Pancreas (tissue), 10 donors: ENCODE results near the gene POMGNT1. TPM values are rescaled to one million over a fixed set of nuclear protein-coding genes. Genes with fewer than 3 reads are reported as not detected.
"Not testable (repeated sequence)": the region's sequence is repeated elsewhere in the genome, so short reads cannot be mapped to it uniquely, and the experiment has no call there.

Source experiments
- ATAC-seq, 4 donors: fragments of 200-7000 bp; cut with Tn5 transposase; one replicate each; pipeline versions ENCODE4 v1.8.0 to v1.9.1; 2020; ENCODE audit warnings: mild to moderate bottlenecking in 4 of 4, moderate library complexity in 4 of 4
- DNase-seq, 6 donors: peaks; one replicate each; pipeline ENCODE4 v3.0.0-alpha.2; 2020
- FAIRE-seq: peaks from 2 replicates; lab custom pipeline; 2012; peaks lifted over from hg19 to GRCh38; lab: Jason Lieb, UNC
- H3K27ac ChIP-seq, 4 donors: fragments of 200-600 bp; sonication (generic); 1 replicate in 3 of 4; 2 replicates in 1 of 4; pipeline versions ENCODE4 v1.5.0 to v1.8.0; 2020
- H3K27me3 ChIP-seq, 4 donors: fragments of 200-600 bp; one replicate each; pipeline ENCODE4 v1.8.0; 2021
- H3K36me3 ChIP-seq, 3 donors: fragments of 200-600 bp; sonication (generic) in 1 of 3; one replicate each; pipeline versions ENCODE4 v1.5.0 to v1.8.0; 2020 to 2021
- H3K4me1 ChIP-seq, 3 donors: fragments of 200-600 bp; one replicate each; pipeline ENCODE4 v1.8.0; 2021
- H3K4me3 ChIP-seq, 4 donors: fragments of 200-600 bp; sonication (generic) in 2 of 4; one replicate each; pipeline versions ENCODE4 v1.5.0 to v1.8.0; 2020 to 2021
- H3K9me3 ChIP-seq, 4 donors: fragments of 200-600 bp; one replicate each; pipeline ENCODE4 v1.8.0; 2021
- WGBS, 2 donors: extraction: QIAGEN DNeasy Blood & Tissue Kit; methylation state at CpG; one replicate each; pipeline ENCODE4 v1.1.7; 2013; 5-methylcytosine and 5-hydroxymethylcytosine counted together
- intact Hi-C, 3 donors: fragments of 100-400 bp; cut with DNase I; formaldehyde crosslinking; loops; one replicate each; pipeline versions ENCODE4 v1.11.1 to v1.14.2; 2022
- polyA plus RNA-seq, 2 donors: library from polyadenylated mRNA; stranded (reverse); fragments of 200-250 nt; gene quantifications; one replicate each; pipeline ENCODE4 v1.2.3, GENCODE V29; 2013
- total RNA-seq, 6 donors: library from RNA; stranded (reverse); fragmentation: NEBNext Ultra II Directional in 4 of 6; extraction: Animal tissue kit (Norgen Biotek cat#: 25700) in 4 of 6; gene quantifications; one replicate each; pipeline versions ENCODE4 v1.2.1 to v1.2.4, GENCODE V29; 2021 to 2023
- TF ChIP-seq, protein P1 (sequence below), 4 donors: fragments of 200-600 bp; sonication (generic) in 3 of 4; IDR thresholded peaks; one replicate each; pipeline versions ENCODE4 v1.5.0 to v1.8.0; 2021; ENCODE audit warnings: antibody characterized with exemption in 4 of 4
- donor health status: healthy with polysubstance abuse.
- donor health status: DM: no; HTN: no; CAD: no; lungs with moderate emphysema.
- donor health status: DM: no; HTN: no; CAD: no.
- donor health status: control.
- donor health status: control.
- donor health status: Bipolar disorder and iron deficiency.
- donor health status: DM: yes; HTN: yes; CAD: no.
- donor health status: DM: no; HTN: no; CAD: no.
- donor health status: DM: no; HTN: no; CAD: no.
- donor health status: DM: yes; HTN: yes; CAD: no.

Gene POMGNT1
- total and polyA plus RNA-seq, 8 donors: 23.5 to 59.2 (median 36.1) TPM

DNA sequence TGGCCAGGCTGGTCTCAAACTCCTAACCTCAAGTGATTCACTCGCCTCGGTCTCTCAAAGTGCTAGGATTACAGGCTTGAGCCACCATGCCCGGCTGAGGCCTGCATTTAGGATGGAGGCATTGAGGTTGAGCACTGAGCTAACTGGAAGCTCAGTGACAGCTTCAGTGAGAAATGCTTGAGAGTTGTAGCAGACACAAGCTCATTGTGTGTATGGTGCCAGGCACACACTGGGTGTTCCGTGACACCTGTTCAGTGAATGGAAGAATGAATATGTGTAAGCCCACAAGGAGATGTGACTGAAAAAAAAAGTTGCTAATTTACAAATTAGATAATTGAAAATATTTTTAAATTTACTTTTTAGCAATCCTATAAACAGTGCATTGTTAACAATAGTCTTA, 26.7 kb upstream of the POMGNT1 start:
- Histone ChIP-seq H3K9me3 (no peaks in the 10 kb centered on the region), H3K4me3 (no peak overlapping the region), H3K4me1 (no peaks in the 10 kb centered on the region), H3K27me3 (no peaks in the 10 kb centered on the region), H3K36me3 (no peaks in the 10 kb centered on the region), H3K27ac (no peak overlapping the region)
- ATAC-seq (no peak), FAIRE-seq (no peak), DNase-seq (no peak)
- 68 to 79% methylated on average over 4 of the region's 4 CpGs for WGBS, 2 donors
- intact Hi-C loops: loop anchor here in 1 of 3 donors (5.0 kb wide), 1 partner anchor 193 kb away; no protein-coding TSS in a partner anchor
- TF ChIP-seq, protein P1, sequence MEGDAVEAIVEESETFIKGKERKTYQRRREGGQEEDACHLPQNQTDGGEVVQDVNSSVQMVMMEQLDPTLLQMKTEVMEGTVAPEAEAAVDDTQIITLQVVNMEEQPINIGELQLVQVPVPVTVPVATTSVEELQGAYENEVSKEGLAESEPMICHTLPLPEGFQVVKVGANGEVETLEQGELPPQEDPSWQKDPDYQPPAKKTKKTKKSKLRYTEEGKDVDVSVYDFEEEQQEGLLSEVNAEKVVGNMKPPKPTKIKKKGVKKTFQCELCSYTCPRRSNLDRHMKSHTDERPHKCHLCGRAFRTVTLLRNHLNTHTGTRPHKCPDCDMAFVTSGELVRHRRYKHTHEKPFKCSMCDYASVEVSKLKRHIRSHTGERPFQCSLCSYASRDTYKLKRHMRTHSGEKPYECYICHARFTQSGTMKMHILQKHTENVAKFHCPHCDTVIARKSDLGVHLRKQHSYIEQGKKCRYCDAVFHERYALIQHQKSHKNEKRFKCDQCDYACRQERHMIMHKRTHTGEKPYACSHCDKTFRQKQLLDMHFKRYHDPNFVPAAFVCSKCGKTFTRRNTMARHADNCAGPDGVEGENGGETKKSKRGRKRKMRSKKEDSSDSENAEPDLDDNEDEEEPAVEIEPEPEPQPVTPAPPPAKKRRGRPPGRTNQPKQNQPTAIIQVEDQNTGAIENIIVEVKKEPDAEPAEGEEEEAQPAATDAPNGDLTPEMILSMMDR (IDR thresholded peaks at IDR 0.05): no peak

DNA sequence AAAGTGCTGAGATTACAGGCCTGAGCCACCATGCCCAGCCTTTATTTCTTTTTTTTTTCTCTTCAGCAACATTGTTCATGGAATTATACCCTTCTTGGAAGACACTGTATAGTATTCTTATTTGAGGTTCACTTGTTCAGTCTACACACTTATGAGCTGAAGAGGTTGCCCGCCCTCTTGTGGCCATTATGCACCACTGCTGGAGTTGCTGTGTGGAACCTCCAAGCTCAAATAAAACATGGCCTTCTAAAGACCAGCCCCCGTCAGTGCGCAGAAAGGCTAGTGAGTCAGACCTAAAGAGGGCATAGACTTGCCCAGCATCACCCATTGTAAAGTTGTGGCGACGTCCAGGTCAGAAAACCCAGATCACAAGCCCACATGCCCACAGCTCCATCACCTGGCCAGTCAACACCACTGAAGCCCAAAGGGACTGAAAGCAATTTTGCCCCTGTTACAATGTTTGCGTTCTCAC, 25.3 kb upstream of the POMGNT1 start:
- Histone ChIP-seq H3K36me3 (no peaks in the 10 kb centered on the region), H3K9me3 (no peaks in the 10 kb centered on the region), H3K4me1 (no peaks in the 10 kb centered on the region), H3K27ac (no peak overlapping the region), H3K4me3 (no peak overlapping the region), H3K27me3 (no peaks in the 10 kb centered on the region)
- WGBS, 2 donors: 9% methylated on average over 6 of the region's 6 CpGs
- TF ChIP-seq, protein P1 (IDR thresholded peaks at IDR 0.05): peak; percentile 74 to 91 (median 83)
- DNase-seq (peak in 5 of 6 donors; percentile 41 to 75 (median 54)), ATAC-seq (peak; percentile 91 to 99 (median 98)), FAIRE-seq (no peak)
- intact Hi-C loops: loop anchor here in 1 of 3 donors (5.0 kb wide), 1 partner anchor 191 kb away; no protein-coding TSS in a partner anchor

DNA sequence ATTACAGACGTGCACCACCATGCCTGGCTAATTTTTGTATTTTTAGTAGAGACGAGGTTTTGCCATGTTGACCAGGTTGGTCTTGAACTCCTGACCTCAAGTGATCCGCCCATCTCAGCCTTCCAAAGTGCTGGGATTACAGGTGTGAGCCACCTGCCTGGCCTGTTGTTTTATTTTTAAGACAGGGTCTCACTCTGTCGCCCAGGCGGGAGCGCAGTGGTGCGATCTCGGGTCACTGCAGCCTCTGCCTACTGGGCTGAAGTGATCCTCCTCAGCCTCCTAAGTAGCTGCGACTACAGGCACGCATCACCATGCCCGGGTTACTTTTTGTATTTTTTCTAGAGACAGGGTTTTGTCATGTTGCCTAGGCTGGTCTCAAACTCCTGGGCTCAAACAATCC, 24.8 kb upstream of the POMGNT1 start:
- not testable (repeated sequence) for ATAC-seq, H3K4me1 ChIP-seq, DNase-seq, H3K4me3 ChIP-seq, H3K27me3 ChIP-seq, FAIRE-seq, H3K9me3 ChIP-seq, H3K27ac ChIP-seq, H3K36me3 ChIP-seq
- WGBS, 2 donors: 59 to 62% methylated on average over 11 of the region's 11 CpGs
- intact Hi-C loops: loop anchor here in 1 of 3 donors (5.0 kb wide), 1 partner anchor 191 kb away; no protein-coding TSS in a partner anchor

DNA sequence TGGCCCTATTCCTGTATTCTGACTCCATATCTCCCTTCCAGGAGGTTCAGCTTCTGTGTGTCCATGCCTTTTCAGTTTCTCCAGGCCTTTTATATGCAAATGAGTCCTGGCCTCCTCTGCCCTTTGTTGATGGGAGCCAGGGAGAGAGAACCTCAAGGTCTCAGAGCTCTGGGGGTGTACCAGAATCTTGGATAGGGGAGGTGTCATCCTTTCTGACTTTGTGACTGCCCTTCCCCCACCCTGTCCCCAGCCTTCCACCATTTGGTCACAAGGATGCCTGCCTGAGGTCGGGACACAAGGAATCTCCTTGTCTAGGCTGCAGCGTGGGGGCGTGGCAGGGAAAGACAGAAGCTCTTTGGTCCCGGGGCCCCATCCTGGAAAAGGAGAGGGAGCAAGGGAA, 23.5 kb upstream of the POMGNT1 start:
- TF ChIP-seq, protein P1 (IDR thresholded peaks at IDR 0.05): no peak
- Histone ChIP-seq H3K4me1 (no peaks in the 10 kb centered on the region), H3K36me3 (no peaks in the 10 kb centered on the region), H3K4me3 (no peak overlapping the region), H3K27me3 (no peaks in the 10 kb centered on the region), H3K27ac (no peak overlapping the region), H3K9me3 (no peaks in the 10 kb centered on the region)
- 56 to 66% methylated on average over 4 of the region's 4 CpGs for WGBS, 2 donors
- DNase-seq (no peak), ATAC-seq (no peak), FAIRE-seq (no peak)
- intact Hi-C loops: loop anchor here in 1 of 3 donors (5.0 kb wide), 1 partner anchor 189 kb away; no protein-coding TSS in a partner anchor

DNA sequence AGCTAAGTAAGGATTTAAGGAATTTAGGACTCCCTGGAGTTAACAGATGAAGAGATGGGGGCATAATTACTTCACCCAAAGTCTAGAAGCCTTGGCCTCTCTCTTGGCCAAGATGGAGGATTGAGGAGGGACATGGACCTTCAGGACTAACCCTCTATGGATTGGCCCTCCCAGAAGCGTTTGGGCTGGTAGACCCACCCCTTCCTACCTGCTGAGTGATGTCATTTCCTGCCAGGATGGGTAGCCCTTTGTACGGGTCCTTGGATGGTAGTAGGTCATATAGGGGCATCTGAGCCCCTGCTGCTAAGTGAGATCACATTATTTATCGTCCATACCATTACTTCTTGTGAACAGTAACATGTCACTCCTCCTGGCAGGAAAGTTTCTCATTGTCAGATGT, 22.6 kb upstream of the POMGNT1 start:
- Histone ChIP-seq H3K9me3 (no peaks in the 10 kb centered on the region), H3K4me1 (no peaks in the 10 kb centered on the region), H3K36me3 (no peaks in the 10 kb centered on the region), H3K4me3 (no peak overlapping the region), H3K27me3 (no peaks in the 10 kb centered on the region), H3K27ac (no peak overlapping the region)
- no peak for ATAC-seq
- FAIRE-seq: no peak
- TF ChIP-seq, protein P1 (IDR thresholded peaks at IDR 0.05): no peak
- WGBS, 2 donors: 68 to 85% methylated on average over 3 of the region's 3 CpGs
- intact Hi-C loops: loop anchor here in 1 of 3 donors (5.0 kb wide), 1 partner anchor 189 kb away; no protein-coding TSS in a partner anchor
- DNase-seq: no peak
